GM12878 (cell line): ENCODE data around the gene A3GALT2. TPM values are rescaled to one million over a fixed set of nuclear protein-coding genes. Genes with fewer than 3 reads are reported as not detected.

Experiments used
- ATAC-seq: fragments of 200-7000 bp; cut with Tn5 transposase; 3 replicates; pipeline ENCODE4 v1.9.1; 2020; ENCODE audit warnings: mild to moderate bottlenecking, moderate library complexity
- BruUV-seq: library from RNA; stranded (reverse); fragments of 400-500 nt; replicated peaks from 2 replicates; lab custom pipeline; 2021; lab: Mats Ljungman, UMichigan
- CTCF ChIA-PET: fragments of 300-600 bp; sonication (Branson Sonifier 250); formaldehyde crosslinking; extraction: SDS; loops from one replicate; lab custom pipeline; 2021; ENCODE audit warnings: inconsistent platforms; lab: Yijun Ruan, JAX
- POLR2A ChIA-PET: fragments of 350-600 bp; formaldehyde crosslinking; extraction: SDS; loops from one replicate; lab custom pipeline; 2021; ENCODE audit warnings: inconsistent platforms; lab: Charles Lee
- RAD21 ChIA-PET: fragments of 300-600 bp; sonication (Branson Sonifier 250); formaldehyde crosslinking; loops from one replicate; lab custom pipeline; 2023; ENCODE audit warnings: antibody characterized with exemption; ENCODE audit not compliant: unreplicated experiment; lab: Charles Lee
- SMC1A ChIA-PET: fragments of 300-600 bp; sonication (Branson Sonifier 250); formaldehyde crosslinking; loops from one replicate; lab custom pipeline; 2023; ENCODE audit not compliant: unreplicated experiment, uncharacterized antibody; lab: Charles Lee
- DNase-seq: peaks from one replicate; pipeline ENCODE4 v3.0.0-alpha.2; 2011; ENCODE audit warnings: low read depth, low spot score
- FAIRE-seq: peaks from 3 replicates; lab custom pipeline; 2011; peaks lifted over from hg19 to GRCh38; lab: Jason Lieb, UNC
- H2AFZ ChIP-seq: 2 replicates; pipeline ENCODE4 v1.6.0; 2011; ENCODE audit warnings: low read depth, low read length, control low read depth; ENCODE audit not compliant: control insufficient read depth
- H3K27ac ChIP-seq: 2 replicates; pipeline ENCODE4 v1.5.1; 2011; ENCODE audit warnings: control low read depth; ENCODE audit not compliant: control insufficient read depth, insufficient read depth
- H3K27me3 ChIP-seq, 2 experiments: replicated peaks in 1 of 2; 2 replicates each; pipeline versions ENCODE4 v1.6.0 to v1.6.1; 2011; ENCODE audit warnings: low read length in 1 of 2; ENCODE audit not compliant: control insufficient read depth in 2 of 2, insufficient read depth in 2 of 2
- H3K36me3 ChIP-seq, 2 experiments: 2 replicates each; pipeline ENCODE4 v1.5.1; 2011; ENCODE audit warnings: low read length in 1 of 2; ENCODE audit not compliant: control insufficient read depth in 2 of 2, insufficient read depth in 2 of 2
- H3K4me1 ChIP-seq: 2 replicates; pipeline ENCODE4 v1.6.1; 2011; ENCODE audit warnings: mild to moderate bottlenecking, low read length, moderate library complexity, mixed read lengths; ENCODE audit not compliant: control insufficient read depth, insufficient read depth
- H3K4me2 ChIP-seq: 2 replicates; pipeline ENCODE4 v1.6.0; 2011; ENCODE audit warnings: control low read depth; ENCODE audit not compliant: control insufficient read depth, insufficient read depth
- H3K4me3 ChIP-seq: fragments of 200-600 bp; sonication (generic); 2 replicates; pipeline ENCODE4 v1.5.1; 2016
- H3K79me2 ChIP-seq: 2 replicates; pipeline ENCODE4 v1.6.0; 2011; ENCODE audit warnings: low read length; ENCODE audit not compliant: control insufficient read depth, insufficient read depth
- H3K9ac ChIP-seq: 2 replicates; pipeline ENCODE4 v1.8.0; 2011; ENCODE audit warnings: low read length, control low read depth, mixed read lengths; ENCODE audit not compliant: control insufficient read depth, insufficient read depth
- H3K9me3 ChIP-seq: replicated peaks from 3 replicates; pipeline ENCODE4 v1.5.1; 2011; ENCODE audit warnings: mild to moderate bottlenecking, low read length; ENCODE audit not compliant: control insufficient read depth, insufficient read depth
- H4K20me1 ChIP-seq: 2 replicates; pipeline ENCODE4 v1.6.0; 2011; ENCODE audit not compliant: control insufficient read depth, insufficient read depth
- ASH2L ChIP-seq: fragments of 300-600, 200-600 bp; sonication (generic); IDR thresholded peaks from 2 replicates; pipeline ENCODE4 v1.6.1; 2017; ENCODE audit warnings: low read depth, mild to moderate bottlenecking, borderline replicate concordance
- CBX5 ChIP-seq: sonication (generic); IDR thresholded peaks from 2 replicates; pipeline ENCODE4 v1.6.1; 2016; ENCODE audit warnings: low read depth, moderate library complexity, mild to moderate bottlenecking, inconsistent platforms
- CREB1 ChIP-seq: IDR thresholded peaks from 2 replicates; pipeline ENCODE4 v1.6.1; 2012; ENCODE audit warnings: low read depth, mild to moderate bottlenecking, inconsistent platforms
- CUX1 ChIP-seq: IDR thresholded peaks from 2 replicates; pipeline ENCODE4 v1.6.1; 2012; ENCODE audit warnings: improper control_type of control experiment, low read depth, low read length; ENCODE audit not compliant: insufficient replicate concordance
- EZH2 ChIP-seq: IDR thresholded peaks from 2 replicates; pipeline ENCODE4 v1.6.1; 2012; ENCODE audit warnings: low read depth, mild to moderate bottlenecking, control low read depth, inconsistent platforms, low read length, borderline replicate concordance; ENCODE audit not compliant: control insufficient read depth
- LARP7 ChIP-seq: fragments of 450-650 bp; IDR thresholded peaks from 2 replicates; pipeline ENCODE4 v1.6.1; 2017; ENCODE audit warnings: mild to moderate bottlenecking
- MEF2A ChIP-seq: IDR thresholded peaks from 2 replicates; pipeline ENCODE4 v1.6.1; 2011; ENCODE audit warnings: low read depth, mild to moderate bottlenecking, low read length, moderate library complexity; ENCODE audit not compliant: insufficient read depth
- RBBP5 ChIP-seq: fragments of 200-600 bp; sonication (generic); conservative IDR thresholded peaks from 2 replicates; pipeline ENCODE4 v1.6.1; 2016
- RUNX3 ChIP-seq: IDR thresholded peaks from 2 replicates; pipeline ENCODE4 v1.6.1; 2012; ENCODE audit warnings: low read length, inconsistent platforms
- STAT1 ChIP-seq: fragments of 450-650 bp; conservative IDR thresholded peaks from 2 replicates; pipeline ENCODE4 v1.6.1; 2014; ENCODE audit warnings: antibody characterized with exemption, mild to moderate bottlenecking
- SUZ12 ChIP-seq: fragments of 200-600 bp; sonication (generic); IDR thresholded peaks from one replicate; pipeline ENCODE4 v1.6.1; 2018; ENCODE audit warnings: antibody characterized with exemption, mild to moderate bottlenecking; ENCODE audit not compliant: unreplicated experiment
- TARDBP ChIP-seq: IDR thresholded peaks from 2 replicates; pipeline ENCODE4 v1.6.1; 2016; ENCODE audit warnings: borderline replicate concordance
- TCF12 ChIP-seq: IDR thresholded peaks from 2 replicates; pipeline ENCODE4 v1.6.1; 2011; ENCODE audit warnings: low read depth, mild to moderate bottlenecking, low read length
- ZNF274 ChIP-seq: IDR thresholded peaks from one replicate; pipeline ENCODE4 v1.8.0; 2011; ENCODE audit not compliant: insufficient read length, insufficient read depth
- WGBS: methylation state at CpG from one replicate; pipeline ENCODE4 v1.1.6; 2016; ENCODE audit warnings: low lambda C conversion rate; ENCODE audit not compliant: insufficient replicate concordance, insufficient coverage; ENCODE audit errors: missing lambda C conversion rate; 5-methylcytosine and 5-hydroxymethylcytosine counted together
- in situ Hi-C: fragments of 300-500 bp; cut with MboI; formaldehyde crosslinking; loops from 9 replicates; pipeline ENCODE4 v1.14.3; 2018; ENCODE audit warnings: mixed read lengths
- intact Hi-C: fragments of 100-400 bp; cut with micrococcal nuclease; formaldehyde crosslinking; loops from one replicate; pipeline ENCODE4 v1.14.2; 2022; ENCODE audit not compliant: unreplicated experiment
- polyA plus RNA-seq, 11 experiments: library from polyadenylated mRNA; depleted of rRNA in 4 of 11; unstranded in 6 of 11; stranded (reverse) in 5 of 11; fragments of >200 nt; fragmentation: Nextera tagmentation in 4 of 11; fragmentation: Illumina TruSeq in 1 of 11; extraction: Ambion mirVana in 4 of 11; extraction: Trizol in 1 of 11; gene quantifications; 1 replicate in 1 of 11; 2 replicates in 10 of 11; pipeline versions ENCODE4 v1.2.1 to v1.2.3, GENCODE V29; 2011 to 2016; ENCODE audit warnings: inconsistent platforms in 2 of 11, missing spikeins in 2 of 11, low read depth in 1 of 11
- total RNA-seq, 4 experiments: library from RNA; depleted of rRNA in 3 of 4; stranded (reverse); fragments of >200 nt in 3 of 4; fragmentation: Illumina TruSeq in 1 of 4; extraction: Trizol in 1 of 4; gene quantifications; 2 replicates each; pipeline versions ENCODE4 v1.2.1 to v1.2.3, GENCODE V29; 2013 to 2021
- TF ChIP-seq, protein P1 (sequence below): fragments of 450-650 bp; formaldehyde crosslinking; IDR thresholded peaks from 2 replicates; pipeline ENCODE4 v1.4.0; 2022; ENCODE audit warnings: mild to moderate bottlenecking, moderate library complexity

The A3GALT2 gene
- total and polyA plus RNA-seq, 10 of the 15 experiments (the other 5 are each of a cell fraction or from before 2014, with no cell fraction given), result not detected

DNA sequence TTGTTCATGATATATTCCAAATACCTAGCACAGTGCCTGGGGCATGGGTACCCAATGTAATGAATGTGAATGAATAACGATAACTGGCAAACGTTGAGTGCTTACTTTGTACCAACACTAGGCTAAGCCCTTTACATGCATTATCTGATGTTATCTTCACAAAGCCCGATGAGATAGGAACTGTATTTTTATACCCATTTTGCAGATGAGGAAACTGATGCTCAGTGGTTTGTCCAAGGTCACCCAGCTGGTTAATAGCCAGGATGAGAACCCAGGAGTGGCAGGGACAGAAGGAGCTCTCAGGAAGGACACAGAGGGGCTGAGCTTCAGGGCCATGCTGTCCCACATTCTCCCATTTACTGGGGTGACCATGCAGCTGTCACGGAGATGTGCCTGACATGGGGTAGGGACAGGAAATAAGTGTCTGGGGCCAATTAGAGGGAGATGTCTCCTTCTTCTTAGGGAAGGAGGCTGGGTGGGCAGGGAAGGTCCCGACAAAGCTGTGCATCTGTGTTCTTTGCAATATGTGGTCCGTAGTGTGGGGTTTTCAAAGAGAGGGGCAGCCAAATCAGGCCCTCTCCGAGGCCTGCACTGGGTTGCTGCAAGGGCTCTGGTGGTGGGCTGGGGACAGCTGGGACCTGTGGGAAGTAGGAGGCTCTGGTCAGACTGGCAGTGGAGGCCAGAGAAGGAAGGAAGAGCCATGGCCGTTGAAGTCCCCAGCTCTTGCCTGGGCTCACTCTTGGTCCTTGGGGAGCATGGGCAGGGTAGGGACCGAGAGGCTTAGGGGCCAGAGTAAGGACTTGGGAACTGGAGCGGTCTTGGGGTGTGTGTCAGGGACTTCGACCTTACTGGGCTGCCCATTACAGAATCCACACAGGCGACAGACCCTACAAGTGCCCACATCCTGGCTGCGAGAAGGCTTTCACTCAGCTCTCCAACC is 26.6 kb downstream of the A3GALT2 start:
- Histone ChIP-seq H3K79me2 (no peaks in the 10 kb centered on the region), H3K27ac (no peak overlapping the region), H3K27me3 (no peaks in the 10 kb centered on the region), H3K4me1 (no peaks in the 10 kb centered on the region), H3K4me2 (no peak overlapping the region), H3K36me3 (peaks cover 0 to 3% of the 10 kb centered on the region in 2 experiments; a peak in 3 of 4 replicates), H3K4me3 (no peak overlapping the region), H2AFZ (no peak overlapping the region), H4K20me1 (no peaks in the 10 kb centered on the region), H3K9me3 (no peaks in the 10 kb centered on the region; the same call in 2 of the 3 replicates), H3K9ac (no peak overlapping the region)
- intact Hi-C loops (loop anchor here (1.0 to 5.0 kb wide), 5 partner anchors 73 to 318 kb away; no protein-coding TSS in a partner anchor), in situ Hi-C loops (loop anchor here (5.0 kb wide), 3 partner anchors 73 to 318 kb away; no protein-coding TSS in a partner anchor)
- no peak for TF ChIP-seq STAT1
- TF ChIP-seq ZNF274, result no peak
- TF ChIP-seq, protein P1, sequence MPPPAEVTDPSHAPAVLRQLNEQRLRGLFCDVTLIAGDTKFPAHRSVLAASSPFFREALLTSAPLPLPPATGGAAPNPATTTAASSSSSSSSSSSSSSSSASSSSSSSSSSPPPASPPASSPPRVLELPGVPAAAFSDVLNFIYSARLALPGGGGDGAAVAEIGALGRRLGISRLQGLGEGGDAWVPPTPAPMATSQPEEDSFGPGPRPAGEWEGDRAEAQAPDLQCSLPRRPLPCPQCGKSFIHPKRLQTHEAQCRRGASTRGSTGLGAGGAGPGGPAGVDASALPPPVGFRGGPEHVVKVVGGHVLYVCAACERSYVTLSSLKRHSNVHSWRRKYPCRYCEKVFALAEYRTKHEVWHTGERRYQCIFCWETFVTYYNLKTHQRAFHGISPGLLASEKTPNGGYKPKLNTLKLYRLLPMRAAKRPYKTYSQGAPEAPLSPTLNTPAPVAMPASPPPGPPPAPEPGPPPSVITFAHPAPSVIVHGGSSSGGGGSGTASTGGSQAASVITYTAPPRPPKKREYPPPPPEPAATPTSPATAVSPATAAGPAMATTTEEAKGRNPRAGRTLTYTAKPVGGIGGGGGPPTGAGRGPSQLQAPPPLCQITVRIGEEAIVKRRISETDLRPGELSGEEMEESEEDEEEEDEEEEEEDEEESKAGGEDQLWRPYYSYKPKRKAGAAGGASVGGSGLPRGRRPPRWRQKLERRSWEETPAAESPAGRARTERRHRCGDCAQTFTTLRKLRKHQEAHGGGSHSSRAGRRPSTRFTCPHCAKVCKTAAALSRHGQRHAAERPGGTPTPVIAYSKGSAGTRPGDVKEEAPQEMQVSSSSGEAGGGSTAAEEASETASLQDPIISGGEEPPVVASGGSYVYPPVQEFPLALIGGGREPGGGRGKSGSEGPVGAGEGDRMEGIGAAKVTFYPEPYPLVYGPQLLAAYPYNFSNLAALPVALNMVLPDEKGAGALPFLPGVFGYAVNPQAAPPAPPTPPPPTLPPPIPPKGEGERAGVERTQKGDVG (CRISPR knock-in tag), result no peak
- no peak for TF ChIP-seq MEF2A
- TF ChIP-seq RUNX3, result no peak
- no peak for TF ChIP-seq TARDBP
- no peak for TF ChIP-seq ASH2L
- no peak for TF ChIP-seq CREB1
- no peak for TF ChIP-seq SUZ12
- TF ChIP-seq CBX5, result no peak
- no peak for TF ChIP-seq TCF12
- TF ChIP-seq RBBP5, result no peak
- no peak for TF ChIP-seq LARP7
- TF ChIP-seq EZH2, result no peak
- TF ChIP-seq CUX1, result no peak
- ChIA-PET CTCF (interaction anchor here (0.9 to 7.8 kb wide), 18 partner anchors 11 to 176 kb away, joined by 3 to 239 read pairs (median 5); partner anchors contain the start of gene ZSCAN20), SMC1A (interaction anchor here (1.1 to 7.5 kb wide), 7 partner anchors 21 to 318 kb away, joined by 3 to 149 read pairs (median 6); partner anchors contain the start of gene ZSCAN20), RAD21 (interaction anchor here (0.6 to 6.0 kb wide), 6 partner anchors 69 to 316 kb away, joined by 3 to 103 read pairs (median 7); partner anchors contain the start of gene ZSCAN20), POLR2A (interaction anchor here (0.6 kb wide), 1 partner anchor 331 kb away, joined by 3 read pairs; no protein-coding TSS in a partner anchor)
- no TSS peak for BruUV-seq
- no peak for DNase-seq
- no peak for ATAC-seq
- no peak for FAIRE-seq
- WGBS, result 74% methylated on average over 13 of the region's 13 CpGs
